IPS-NIHi11 (cell line): ENCODE data around the gene TNRC6C.
"Not testable (repeated sequence)": the region's sequence is repeated elsewhere in the genome, so short reads cannot be mapped to it uniquely, and the experiment has no call there.

Source experiments
- DNase-seq: peaks from one replicate; pipeline ENCODE4 v3.0.0; 2012; ENCODE audit warnings: mixed read lengths, low spot score

Gene TNRC6C

DNA sequence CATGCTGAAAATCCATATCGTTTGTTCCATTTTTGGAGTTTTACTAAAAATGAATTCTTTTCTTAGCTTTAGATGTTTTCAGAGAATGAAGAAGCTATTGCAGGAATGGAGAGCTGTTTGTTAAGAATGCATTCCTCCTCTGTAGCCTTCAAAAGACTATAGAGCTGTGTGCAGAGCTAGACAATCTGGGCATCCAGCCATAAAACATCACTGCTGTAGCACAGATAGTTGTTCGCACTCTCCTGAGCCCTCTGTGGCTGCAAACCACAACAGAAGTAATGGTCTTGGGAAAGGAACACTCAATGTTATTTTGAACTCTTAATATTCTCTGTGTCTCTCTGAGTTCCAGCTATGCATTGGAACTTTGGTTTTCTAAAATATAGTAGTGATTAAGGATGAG, 4.9 kb downstream of the TNRC6C start:
- DNase-seq: no peak

DNA sequence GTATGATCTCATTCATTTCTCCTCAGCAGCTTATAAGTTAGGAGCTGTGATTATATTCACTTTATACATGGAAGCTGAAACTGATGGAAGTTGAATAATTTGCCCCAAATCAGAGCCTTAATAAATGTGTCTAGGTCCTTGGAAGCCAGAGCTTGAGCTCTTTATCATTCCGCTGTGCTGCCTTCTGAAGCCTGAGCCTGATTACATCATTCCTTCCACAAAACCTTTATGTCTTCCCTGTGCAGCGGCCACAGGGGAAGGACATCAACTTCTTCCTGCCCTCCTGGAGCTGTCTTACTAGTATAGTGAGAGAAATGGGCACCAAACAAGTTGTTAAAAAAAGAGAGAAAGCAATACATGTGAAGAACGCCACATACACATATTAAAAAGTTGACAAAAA, 6.8 kb downstream of the TNRC6C start:
- no peak for DNase-seq

DNA sequence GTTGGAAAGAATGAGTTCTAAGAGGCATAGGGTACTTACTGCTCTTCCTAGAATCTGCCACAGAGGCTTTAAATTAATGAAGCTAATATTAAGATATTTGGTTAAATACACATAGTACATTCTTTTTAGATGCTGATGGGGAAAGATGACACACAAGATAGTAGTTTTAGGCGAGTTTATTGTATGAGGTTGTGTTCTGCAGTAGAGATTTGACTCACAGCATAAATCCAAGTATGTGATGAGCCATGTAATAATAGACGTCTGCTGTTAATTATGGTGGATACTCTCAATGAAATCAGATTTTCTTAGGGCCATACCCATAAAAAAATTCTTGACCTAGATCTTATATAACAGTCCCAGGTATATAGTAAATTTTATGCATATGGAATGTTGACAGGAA, 8.0 kb downstream of the TNRC6C start:
- DNase-seq: no peak

DNA sequence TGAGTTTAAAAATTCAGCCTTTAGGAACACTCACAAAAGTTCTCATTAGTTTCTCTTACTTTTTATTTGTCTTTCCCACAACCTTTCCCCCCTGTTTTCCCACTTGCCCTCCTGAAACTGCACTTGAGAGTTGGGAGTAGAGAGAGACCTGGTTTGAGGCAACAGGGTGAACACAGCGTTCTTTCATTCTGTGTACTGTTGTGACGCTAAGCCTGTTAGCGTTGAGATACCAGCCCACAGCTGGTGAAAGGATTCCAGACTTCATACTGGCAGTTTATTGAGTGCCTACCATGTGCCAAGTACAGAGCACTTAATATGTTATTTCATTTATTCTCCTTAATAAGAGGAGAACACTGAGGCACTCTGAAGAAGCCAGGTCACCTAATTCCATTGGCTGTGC, 10.3 kb downstream of the TNRC6C start:
- no peak for DNase-seq

DNA sequence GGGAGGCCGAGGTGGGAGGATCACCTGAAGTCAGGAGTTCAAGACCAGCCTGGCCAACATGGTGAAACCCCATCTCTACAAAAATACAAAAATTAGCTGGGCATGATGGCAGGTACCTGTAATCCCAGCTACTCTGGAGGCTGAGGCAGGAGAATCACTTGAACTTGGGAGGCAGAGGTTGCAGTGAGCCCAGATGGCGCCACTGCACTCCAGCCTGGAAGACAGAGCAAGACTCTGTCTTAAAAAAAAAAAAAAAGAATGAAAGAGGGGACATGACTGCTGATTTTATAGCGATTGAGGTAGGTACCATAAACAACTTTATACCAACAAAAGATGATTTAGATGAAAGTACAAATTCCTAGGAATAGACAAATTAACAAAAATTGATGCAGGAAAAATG, 13.8 kb downstream of the TNRC6C start:
- not testable (repeated sequence) for DNase-seq

DNA sequence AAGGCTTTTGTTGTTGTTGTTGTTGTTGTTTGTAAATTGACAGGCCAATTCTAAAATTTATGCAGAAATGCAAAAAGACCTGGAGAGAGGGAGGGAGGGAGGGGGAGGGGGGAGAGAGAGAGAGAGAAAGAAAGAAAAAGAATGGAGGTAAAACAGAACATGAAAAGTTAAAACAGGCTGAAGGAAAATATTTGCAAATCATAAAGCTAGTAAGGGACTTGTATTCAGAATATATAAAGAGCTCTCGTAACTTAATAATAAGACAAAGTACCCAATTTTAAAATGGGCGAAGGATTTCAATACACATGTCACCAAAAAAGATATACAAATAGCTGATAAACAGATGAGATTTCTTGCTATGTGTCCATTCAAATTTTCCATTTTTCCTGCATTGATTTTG, 15.4 kb downstream of the TNRC6C start:
- DNase-seq: no peak

DNA sequence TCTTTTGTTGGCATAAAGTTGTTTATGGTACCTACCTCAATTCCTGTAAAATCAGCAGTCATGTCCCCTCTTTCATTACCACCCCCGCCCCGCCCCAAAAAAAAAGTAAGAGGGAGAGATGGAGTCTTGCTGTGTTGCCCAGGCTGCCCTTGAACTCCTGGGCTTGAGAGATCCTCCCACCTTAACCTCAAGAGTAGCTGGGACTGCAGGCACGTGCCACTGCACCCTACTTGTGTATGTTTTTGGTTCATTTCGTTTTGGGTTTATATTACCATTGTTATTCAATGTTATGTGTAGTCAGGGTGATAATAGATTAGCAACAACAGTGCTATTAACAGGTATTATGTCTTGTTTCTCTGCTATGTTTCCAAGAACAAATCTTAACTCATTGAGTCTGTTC, 15.9 kb downstream of the TNRC6C start:
- no peak for DNase-seq

DNA sequence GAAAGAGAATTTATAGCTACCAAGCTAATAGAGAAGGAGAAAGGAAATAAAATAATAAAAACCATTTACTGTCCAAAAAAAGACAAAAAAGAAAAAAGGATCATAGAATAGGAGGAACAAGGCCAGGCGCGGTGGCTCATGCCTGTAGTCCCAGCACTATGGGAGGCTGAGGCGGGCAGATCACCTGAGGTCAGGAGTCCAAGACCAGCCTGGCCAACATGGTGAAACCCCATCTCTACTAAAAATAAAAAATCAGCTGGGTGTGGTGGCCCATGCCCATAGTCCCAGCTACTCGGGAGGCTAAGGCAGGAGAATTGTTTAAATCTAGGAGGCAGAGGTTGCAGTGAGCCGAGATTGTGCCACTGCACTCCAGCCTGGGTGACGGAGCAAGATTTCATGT, 23.9 kb downstream of the TNRC6C start:
- not testable (repeated sequence) for DNase-seq

DNA sequence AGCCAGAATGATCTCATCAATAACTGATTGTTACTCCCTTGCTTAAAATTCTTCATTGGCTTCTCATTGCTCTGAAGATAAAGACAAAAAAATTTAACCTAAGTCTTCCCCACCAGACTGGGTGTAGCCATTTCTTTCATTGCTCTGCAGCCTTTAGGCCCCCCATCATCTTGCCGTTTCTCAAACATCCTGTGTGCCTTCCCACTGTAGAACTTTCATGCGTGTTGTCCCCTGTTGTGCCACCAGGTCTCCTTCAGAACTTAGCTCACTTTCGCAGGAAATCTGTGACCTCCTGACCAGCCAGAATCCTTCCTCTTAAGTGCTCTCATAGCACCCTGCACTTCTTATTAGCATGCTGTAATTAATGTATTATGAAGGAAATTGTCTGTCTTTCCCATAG, 31.8 kb downstream of the TNRC6C start:
- no peak for DNase-seq

DNA sequence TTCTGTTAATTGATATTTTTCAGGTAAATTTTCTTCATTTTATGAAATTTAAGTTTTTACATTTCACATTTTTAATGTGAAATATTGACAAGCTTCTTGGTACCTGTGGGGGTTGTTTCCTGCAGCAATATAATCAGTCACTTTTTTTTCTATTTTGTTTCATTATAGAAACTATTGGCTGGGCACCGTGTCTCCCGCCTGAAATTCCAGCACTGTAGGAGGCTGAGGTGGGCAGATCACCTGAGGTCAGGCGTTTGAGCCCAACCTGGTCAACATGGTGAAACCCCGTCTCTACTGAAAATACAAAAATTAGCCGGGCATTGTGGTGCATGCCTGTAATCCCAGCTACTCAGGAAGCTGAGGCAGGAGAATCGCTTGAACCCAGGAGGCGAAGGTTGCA, 35.2 kb downstream of the TNRC6C start:
- not testable (repeated sequence) for DNase-seq

DNA sequence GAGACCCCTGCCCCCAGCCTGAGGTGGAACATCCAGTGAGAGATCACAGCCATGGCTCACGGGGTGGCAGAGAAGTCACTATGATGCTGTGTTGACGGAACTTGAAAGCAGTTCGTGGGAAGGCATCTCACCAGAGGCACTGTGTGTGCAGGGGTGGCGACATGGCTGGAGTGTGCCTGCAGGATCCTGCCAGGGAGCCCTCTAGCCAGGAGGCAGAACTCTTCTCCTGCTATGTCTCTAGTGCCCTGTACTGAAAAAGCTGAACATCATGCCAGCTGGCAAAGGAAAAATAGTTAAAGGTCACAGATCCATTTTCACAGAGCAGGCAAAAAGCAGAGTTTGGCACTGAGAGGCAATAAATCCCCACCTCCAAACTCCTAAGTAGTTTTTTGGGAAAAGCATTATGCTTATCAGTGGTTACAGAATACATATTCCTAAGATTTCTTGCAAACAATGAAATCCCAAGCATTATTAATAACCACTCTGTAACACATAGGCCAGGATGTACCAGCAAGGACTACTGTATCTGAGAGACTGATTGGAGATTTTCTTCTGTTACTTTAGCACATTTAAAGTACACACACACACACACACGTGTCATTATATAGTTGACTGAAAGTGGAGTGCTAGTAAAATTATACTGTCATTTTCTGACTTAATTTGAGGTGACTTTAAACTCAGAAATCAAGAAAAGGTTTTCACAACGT, 36.8 kb downstream of the TNRC6C start:
- no peak for DNase-seq

DNA sequence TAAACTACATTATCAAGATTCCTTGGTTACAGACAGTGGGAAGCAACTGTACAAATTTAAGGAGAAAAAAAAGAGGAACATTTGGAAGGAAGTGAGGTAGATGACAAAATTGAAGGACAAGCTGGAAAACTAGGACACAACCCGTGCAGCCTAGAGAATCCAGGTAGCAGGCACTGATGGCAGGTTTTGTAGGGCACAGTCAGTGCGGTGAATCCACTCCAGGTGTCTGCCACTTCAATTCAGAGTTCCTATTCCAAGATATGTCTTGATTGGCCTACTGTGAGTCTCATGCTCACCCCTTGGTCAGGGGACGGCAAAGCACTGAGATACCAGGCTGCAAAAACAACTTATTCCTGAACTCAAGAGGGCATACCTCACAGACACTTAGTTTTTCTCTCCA, 37.8 kb downstream of the TNRC6C start:
- no peak for DNase-seq

DNA sequence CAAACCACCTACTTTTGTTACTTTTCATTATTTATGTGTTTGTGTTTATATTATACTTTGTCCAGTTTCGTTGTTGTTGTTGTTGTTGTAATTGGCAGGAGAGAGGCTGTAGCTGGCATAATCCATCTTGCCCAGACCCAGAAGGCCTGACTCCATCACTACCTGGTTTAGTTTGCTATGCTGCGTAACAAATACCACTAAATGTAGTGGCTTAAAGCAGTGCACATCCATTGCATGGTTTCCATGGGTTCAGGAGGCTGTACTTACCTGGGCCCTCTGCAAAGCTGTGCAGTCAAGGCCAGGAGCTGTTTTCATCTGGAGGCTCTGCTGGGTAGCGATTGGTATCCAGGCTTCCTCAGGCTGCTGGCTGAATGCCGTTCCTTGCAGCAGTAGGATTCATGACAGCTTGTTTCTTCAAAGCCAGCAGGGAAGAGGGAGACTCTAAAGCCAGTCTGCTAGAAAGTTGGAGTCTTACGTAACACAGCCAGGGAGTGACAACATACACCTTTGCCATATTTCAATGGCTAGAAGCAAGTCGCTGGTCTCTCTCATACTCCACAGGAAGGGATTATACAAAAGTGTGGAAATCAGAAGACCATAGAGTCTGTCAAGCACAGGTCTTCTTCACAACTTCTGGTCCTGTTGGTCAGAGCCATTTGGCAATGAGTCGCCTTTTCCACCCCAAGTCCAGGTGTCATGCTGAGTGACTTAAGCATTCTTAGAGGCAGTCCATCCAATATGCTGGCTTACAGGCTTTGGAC, 41.1 kb downstream of the TNRC6C start:
- no peak for DNase-seq

DNA sequence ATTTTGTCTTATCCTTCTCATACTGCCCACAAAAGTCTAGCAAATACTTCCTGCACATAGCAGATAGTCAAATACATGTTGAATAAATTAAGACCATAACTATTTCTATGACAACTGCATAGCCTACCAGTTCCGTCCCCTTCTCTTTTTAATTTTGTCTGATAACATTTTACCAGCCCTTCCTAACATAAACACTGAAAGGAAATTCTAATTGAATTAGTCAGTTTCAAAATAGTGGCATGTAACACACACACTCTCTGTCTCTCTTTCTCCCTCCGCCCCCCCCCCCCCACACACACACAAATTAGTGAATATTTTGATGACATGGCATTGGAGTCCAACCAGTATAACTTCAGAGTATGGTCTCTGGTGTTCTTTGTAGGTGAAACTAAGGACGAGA, 41.8 kb downstream of the TNRC6C start:
- DNase-seq: no peak

DNA sequence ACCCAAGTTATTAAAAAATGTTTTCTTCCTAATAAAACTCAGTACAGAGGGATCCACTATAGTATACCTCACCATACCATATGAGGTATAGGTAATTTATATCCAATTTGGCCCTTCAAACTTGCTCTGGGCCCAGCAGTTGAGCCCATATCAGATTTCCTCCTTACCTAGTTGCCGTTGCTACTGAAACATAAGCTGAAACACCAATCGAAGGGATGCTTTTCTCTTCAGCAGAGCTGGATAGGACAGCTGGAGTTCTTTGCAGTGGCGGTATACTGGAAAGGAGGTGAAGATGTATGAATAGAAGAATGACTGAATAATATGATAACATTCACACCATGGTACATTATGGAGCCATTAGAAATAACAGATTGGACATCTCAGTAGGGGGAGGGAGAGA, 42.7 kb downstream of the TNRC6C start:
- DNase-seq: no peak

DNA sequence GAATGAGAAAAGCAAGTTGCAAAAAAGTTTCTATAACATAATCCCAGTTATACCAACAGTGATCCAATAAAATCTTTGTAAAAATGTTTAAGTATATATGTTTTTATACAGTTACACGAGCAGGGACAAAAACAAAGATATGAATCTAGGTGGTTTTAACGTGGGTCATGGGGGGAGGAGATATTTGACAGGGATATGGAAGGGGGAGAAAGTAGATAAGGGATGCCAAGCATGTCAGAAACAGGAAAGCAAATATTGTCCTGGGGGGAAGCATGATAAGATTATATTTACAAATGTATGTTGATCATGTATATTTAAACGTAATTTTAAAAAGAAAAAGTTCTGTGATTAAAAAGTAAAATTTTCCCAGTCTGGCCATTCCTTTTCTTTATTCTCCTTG, 43.1 kb downstream of the TNRC6C start:
- no peak for DNase-seq

DNA sequence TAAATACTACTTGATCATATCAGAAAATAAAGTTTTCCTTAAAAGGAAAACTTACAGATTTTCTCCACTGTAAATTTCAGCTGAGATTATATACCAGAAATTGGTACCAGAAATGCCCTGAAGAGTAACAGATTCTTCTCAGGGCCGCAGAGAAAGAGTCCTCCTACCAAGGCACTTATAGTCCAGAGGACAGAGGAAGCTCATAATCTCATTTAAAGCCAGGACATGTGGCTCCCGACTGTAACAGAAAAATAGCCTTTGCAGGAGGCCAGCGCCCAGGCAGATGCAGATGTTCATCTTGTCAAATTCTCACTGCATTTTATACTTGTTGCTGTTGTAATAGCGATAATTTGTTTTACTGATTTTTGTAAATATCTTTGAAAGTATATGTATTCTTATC, 43.7 kb downstream of the TNRC6C start:
- DNase-seq: no peak

DNA sequence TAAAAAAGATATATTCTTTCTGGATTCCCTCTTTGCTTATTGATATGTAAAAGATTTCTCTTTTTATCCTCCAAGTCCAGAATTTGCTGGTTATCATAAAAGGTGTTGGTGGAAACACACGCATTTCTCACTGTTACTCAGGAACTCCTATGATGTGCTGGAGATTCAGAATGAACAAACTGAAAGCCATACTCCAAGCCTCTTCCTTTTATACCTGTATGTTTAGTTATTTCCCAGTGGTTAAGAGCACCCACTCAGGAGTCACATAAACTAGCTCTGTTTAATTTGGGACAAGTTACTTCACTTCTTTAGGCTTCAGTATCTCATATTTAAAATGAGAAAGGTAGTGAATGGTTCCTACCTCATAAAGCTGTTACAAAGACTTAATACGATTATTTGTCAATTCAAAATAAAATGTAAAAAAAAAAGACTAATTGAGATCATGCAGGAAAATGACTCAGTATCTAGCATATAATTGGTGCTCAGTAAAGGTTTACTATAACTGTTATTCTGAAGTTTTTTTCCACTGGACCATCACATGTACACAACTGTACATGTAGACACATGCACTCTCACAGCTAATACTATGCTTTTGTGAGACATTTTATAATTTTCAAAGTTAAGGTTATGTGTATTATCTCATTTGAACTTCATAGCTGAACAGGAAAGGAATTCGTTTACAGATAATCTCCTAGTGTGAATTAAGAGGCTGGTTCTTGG, 47.1 kb downstream of the TNRC6C start:
- no peak for DNase-seq

DNA sequence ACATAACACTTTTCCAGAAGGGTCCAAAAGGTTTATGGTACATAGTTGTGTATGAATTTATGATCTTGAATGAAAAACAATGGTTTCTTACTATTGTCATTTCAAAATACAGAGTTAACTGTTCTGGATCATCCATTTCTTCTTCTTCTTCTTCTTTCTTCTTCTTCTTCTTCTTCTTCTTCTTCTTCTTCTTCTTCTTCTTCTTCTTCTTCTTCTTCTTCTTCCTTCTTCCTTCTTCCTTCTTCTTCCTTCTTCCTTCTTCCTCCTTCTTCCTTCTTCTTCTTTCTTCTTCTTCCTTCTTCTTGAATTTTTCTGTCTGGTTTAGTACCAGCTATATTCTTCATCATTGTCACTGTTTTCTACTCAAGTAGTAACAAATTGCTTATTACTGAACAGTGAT, 47.8 kb downstream of the TNRC6C start:
- no peak for DNase-seq

DNA sequence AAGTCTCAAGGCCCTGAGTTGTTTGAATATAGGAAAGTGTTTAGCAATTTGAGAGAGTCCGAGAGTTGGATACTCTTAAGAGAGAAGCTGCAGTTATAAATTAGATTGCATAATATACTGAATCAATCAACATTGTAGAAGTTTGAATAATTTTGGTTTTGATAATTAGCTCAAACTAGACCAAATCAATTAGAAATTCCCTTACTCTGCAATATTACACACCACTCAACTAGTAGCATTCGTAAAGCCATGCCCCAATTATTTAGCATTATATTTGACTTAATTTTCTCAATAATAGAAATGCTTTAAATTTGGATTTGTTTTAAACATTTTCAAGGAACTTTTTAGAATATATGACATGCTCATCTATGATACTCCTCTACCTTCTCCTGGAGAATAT, 49.1 kb downstream of the TNRC6C start:
- DNase-seq: no peak

DNA sequence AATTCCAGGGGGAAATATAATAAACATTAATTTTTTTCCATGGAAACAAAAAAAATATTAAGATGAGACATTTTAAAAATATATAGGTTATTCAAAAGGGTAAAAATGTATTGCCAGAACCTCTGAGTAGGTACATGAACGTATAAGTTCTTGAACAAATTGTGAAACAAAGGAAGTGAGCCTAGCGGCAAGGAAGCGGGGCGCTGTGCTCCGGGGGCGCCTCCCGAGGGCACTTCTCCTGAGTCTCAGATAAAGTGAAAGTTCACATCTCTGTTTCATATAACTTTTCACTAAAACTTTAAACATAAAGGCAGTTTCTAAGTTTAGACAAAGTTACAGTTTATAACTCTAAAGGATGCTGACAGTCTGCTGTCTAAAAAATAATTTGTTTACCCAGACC, 52.3 kb downstream of the TNRC6C start:
- no peak for DNase-seq

DNA sequence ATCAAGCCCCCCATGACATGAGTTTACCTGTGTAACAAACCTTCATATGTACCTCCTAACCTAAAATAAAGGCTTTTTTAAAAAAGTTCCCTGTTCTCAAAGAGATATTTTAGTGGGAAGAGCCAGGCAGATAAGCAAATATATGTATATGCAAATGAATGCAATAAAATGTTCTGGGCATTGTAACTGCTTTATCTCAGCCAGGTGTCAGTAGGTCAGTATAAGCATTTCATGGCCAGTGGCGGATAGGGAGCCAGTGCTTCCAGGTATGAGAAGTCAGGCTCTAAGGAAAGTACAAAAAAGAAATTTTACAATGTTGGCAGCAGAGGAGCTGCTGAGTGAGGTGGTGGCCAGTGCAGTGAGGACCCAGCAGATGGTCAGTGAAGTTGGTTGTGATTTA, 53.9 kb downstream of the TNRC6C start:
- no peak for DNase-seq
